Activated T-cell treated with anti-CD3 and anti-CD28 coated beads for 1 hour (primary cell): ENCODE data around the gene FBN2.
"Not testable (repeated sequence)": the region's sequence is repeated elsewhere in the genome, so short reads cannot be mapped to it uniquely, and the experiment has no call there.

Experiments
- DNase-seq: peaks from one replicate; pipeline ENCODE4 v3.0.0-alpha.2; 2020; ENCODE audit warnings: low read depth

Gene FBN2

GRCh38 chr5:128534726-128535125 is 3.3 kb downstream of the FBN2 start:
- DNase-seq: no peak

DNA sequence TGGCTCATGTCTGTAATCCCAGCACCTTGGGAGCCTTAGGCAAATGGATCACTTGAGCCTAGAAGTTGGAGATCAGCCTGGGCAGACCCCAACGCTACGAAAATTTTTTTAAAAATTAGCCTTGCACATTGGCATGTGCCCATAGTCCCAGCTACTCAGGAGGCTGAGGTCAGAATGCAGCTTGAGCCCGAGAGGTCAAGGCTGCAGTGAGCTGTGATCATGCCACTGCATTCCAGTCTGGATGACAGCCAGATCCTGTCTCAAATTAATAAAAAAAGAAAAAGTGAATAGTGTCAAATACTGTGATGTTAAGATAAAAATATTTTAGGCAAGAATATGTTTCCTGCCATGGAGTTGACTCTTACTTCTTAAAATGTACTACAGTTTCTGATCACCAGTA is 5.3 kb downstream of the FBN2 start:
- no peak for DNase-seq

DNA sequence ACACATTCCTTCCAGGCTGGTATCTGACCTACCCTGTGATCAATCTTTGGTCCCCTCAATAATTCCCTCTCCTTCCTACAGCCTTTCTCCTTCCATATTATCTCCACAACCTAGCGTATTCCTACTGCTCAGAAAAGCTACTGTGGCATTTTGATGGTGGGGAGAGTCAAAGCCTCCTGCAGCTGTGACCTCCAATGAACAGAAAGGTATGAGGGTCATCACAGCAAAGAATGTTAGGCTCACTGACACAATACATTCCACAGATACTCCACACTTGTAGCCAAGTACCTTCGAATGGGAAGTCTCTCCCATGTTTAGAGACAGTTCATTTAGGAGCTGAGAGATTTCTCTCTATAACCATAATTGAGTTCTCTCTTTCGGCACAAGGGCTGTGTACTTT is 5.9 kb downstream of the FBN2 start:
- DNase-seq: no peak

DNA sequence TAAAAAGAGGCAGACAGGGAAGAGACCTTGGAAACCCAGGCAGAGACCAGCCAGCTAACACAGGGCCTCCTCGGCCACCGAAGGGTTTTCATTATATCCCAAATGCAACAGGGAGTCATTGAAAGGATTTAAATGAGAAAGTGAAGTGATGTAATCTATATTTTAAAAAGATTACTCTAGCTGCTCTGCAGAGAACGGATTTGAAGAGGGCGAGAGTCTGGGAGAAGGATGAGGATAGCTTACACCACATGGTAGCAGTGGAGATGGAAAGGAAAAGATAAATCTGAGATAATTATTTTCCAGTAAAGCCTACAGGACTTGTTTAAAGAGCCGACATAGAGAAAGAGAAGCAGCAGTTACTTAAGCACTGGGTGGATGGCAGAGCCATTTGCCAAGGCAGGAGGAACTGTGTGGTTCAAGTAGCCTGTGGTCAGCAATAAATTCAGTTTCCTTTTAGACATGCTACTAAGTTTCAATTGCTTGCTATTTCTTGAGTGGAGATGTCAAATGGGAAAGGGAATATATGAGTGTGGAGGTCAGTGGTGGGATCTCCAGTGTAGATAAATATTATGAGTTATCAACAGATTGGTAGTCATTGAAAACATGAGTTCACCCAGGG is 9.3 kb downstream of the FBN2 start:
- DNase-seq: no peak

DNA sequence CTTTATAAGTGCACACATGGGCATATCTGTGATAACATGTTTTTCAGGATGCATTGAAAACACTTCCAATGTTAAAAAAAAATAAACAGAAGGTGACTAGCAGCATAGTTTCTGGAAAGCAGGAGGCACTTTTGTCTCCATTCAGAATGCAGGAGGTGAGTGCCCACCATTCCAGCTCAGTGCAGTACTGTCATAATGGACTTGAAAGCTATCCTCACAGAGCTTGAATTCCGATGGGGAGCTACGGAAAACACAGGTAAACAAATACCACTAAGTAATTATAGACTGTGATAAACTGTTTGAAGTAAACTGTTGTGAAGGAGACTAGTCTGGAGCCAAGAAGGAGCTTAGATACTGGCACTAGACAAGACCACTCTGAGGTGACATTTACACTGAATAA is 9.9 kb downstream of the FBN2 start:
- DNase-seq: no peak

DNA sequence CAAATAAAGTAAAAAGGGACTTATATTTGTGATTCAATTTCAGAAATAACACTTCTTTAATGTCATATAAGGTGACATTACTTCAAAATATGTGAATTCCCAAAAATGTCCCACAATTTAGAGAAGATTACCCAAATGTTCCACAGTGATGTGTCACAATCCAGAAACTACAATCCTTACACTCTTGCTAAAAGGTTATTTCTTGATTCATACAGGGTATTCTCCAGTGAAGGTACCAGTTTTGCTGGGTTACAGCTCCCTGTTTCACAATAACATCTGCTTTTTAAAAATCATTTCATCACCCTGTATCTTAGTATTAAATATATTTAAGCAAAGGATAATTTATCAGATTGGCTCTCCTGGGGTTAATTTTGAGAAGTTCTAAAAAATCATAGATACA is 11.0 kb downstream of the FBN2 start:
- no peak for DNase-seq

- DNase-seq: no peak
Measured at GRCh38 chr5:128522336-128522735, 15.7 kb downstream of the FBN2 start.

- no peak for DNase-seq
Measured at GRCh38 chr5:128519827-128520226, 18.2 kb downstream of the FBN2 start.

DNA sequence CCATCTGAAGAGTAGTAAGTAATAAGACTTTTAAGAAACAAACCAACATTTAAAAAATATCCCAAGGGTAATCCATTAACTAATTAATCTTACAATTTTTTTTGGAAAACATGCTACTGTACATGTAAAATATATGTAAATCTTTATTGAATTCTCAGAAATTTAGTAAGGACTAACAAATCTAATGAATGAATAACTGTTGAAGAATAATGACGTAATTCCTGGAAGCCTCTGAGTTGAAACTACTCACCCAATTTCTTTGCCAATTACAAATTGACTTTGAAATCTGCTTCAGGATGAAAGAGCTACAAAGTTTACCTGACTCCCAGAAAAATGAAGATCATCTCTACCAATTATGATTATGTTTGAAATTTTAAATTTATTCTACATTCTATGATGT is 21.1 kb downstream of the FBN2 start:
- no peak for DNase-seq

GRCh38 chr5:128513806-128514205 is 24.2 kb downstream of the FBN2 start:
- no peak for DNase-seq

GRCh38 chr5:128512894-128513293 is 25.2 kb downstream of the FBN2 start:
- no peak for DNase-seq

- DNase-seq: no peak
Measured at GRCh38 chr5:128506643-128507042, 31.4 kb downstream of the FBN2 start.

DNA sequence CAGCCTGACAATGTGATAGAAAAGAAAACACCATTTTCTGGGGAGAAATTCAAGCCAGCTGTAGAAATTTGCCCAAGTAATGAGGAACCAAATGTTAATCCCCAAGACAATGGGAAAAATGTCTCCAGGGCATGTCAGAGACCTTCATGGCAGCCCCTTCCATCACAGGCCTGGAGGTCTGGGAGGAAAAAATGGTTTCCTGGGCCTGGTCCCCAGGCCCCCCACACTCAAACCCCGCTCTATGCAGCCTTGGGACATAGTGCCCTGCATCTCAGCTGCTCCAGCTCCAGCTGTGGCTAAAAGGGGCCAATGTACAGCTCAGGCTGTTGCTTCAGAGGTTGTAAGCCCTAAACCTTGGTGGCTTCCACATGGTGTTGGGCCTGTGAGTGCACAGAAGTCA is 34.3 kb downstream of the FBN2 start:
- DNase-seq: not testable (repeated sequence)

- no peak for DNase-seq
Measured at GRCh38 chr5:128498844-128499455, 39.1 kb downstream of the FBN2 start.

DNA sequence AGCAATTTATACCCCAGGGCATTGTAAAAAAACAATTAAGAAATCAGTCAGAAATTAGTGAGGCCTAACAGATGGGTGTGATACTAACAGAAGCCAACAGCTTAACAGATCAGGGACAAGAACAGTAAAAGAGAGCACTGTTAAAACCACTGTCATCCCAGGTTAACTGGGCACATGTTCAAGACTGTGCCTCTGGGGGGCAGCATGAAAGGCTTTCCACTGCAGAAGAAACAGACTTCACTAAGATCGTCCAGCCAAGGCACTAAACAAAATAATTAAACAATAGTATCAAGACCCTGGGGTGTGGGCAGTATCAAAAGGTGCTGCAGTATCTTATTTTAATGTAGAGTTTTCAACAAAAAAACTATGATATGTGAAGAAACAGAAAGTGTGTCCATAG is 43.5 kb downstream of the FBN2 start:
- DNase-seq: no peak

GRCh38 chr5:128493657-128494329 is 44.3 kb downstream of the FBN2 start:
- DNase-seq: no peak

GRCh38 chr5:128491291-128491690 is 46.8 kb downstream of the FBN2 start:
- no peak for DNase-seq

DNA sequence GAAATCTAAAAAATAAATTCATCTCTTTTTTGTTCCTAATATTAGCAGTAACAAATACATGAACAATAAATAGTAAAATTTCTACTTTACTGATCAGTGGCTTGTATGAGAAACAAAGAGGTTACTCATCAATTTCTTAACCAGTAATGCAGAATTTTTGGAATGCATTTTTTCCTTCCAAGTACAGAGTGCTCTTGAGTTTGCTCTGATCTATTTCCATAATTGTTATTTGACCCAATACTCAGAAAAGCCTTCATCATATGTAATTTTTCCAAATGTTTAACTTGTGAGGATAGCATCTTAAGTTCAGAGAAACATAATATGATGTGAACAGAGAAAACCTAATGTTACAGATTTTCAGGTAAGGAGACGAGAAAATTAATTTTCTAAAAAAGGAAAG is 47.3 kb downstream of the FBN2 start:
- DNase-seq: no peak

DNA sequence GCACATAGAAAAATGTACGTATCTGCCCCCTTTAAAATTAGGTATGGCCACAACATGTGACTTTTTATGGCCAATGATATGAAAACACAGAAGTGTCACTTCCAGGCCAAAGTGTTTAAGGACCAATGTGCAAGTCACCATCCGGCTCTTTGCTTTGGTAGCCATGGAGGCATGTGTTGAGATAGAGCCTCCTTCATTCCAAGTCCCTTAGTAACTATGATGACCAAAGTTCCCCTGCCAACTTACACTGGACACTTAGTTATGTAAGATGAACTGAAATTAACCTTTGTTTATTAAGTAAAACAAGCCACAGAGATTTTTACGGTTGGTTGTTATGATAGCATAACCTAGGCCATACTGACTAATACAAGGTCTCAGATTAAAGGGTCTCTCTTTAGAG is 51.0 kb downstream of the FBN2 start:
- DNase-seq: no peak

DNA sequence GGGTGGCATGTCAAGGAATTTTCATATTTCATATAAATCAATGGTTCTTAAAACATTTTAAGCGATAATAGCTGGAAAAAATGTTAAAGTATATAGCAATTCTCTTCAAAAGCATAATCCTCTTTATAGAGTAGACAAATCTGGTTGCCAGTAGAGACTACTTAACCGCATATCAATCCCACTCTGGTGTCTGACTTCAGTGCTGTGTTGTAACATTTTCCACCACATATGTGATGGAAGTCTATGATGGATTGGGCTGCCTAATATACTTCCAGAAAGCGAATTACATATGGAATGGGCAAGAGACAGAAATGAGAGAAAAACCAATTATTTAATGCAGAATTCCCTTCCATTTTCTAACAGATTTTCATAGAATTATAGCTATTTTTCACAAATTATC is 54.3 kb downstream of the FBN2 start:
- no peak for DNase-seq

DNA sequence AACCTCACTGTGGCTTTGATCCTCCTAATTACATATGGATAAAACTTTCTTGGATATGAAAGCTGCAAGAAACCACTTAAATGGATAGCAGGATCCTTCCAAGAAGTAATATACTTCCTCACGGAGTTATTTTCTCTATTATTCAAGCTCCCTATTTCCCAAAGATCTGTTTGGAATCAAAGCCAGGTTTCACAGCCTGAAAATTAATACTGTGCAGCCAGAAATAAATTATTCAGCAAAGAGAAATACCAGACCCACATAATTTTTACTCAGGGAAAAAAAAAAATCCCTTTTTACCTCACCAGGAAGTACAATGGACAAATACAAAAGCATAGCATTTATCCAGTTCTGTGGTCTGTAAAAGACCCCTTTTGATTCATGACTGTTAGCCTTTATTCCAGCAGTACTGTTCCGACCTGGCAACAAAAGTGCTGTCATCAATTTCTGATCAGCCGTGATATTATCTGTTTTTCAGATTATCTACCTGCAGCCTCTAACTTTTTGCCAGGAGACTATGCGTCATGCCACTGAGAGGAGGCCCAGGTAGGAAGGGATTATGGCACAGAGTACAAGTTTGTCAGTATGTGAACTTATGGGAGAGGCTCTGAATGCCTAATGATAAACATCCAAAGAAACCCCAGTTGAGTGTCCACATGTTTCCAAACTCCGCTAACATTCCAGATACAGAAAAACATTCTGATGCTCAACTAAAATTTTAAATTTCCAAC is 57.0 kb downstream of the FBN2 start:
- DNase-seq: no peak

- DNase-seq: no peak
Measured at GRCh38 chr5:128480158-128480557, 57.9 kb downstream of the FBN2 start.
